ENCODE results near the gene CCDC167. TPM values are rescaled to one million over a fixed set of nuclear protein-coding genes. Genes with fewer than 3 reads are reported as not detected.

Gene CCDC167
- total and polyA plus RNA-seq, 10 of the 15 experiments (the other 5 are each of a cell fraction or from before 2014, with no cell fraction given) = 74.9 to 380 (median 137) TPM

DNA sequence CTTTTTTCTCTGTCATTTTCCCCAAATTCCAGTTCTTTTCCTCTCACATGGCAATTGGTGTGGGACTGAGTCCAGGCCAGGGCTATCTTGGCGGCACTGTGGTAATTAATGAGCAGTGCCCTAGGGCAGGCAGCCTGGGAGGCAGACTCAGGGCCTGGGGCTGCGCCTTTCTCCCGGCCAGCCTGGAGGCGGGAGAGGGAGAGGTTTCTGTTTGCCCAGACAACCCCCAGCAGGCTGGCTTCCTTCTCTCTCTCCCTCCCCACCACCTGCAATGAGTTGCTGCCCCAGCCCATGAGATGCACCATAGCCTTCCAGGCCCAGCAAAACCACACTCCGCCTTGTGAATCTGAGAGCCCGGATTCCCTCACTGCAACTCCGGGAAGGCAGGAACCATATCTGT, 15.1 kb upstream of the CCDC167 start:
- H3K27ac ChIP-seq (ENCODE audit: control insufficient read depth, insufficient read depth) = no peak overlapping the region
- no peak for ATAC-seq
- in situ Hi-C loops (cut with MboI) (no loop called here), intact Hi-C loops (cut with micrococcal nuclease; ENCODE audit: unreplicated experiment) (no loop called here)
- H3K9me3 ChIP-seq (replicated peaks; ENCODE audit: control insufficient read depth, insufficient read depth, low read length) = no peaks in the 10 kb centered on the region; the same call in 2 of the 3 replicates
- H3K4me3 ChIP-seq = no peak overlapping the region
- H3K36me3 ChIP-seq (ENCODE audit: control insufficient read depth in 2 of 2, insufficient read depth in 2 of 2, low read length in 1 of 2) = no peaks in the 10 kb centered on the region
- no peaks in the 10 kb centered on the region for H3K79me2 ChIP-seq (ENCODE audit: control insufficient read depth, insufficient read depth, low read length)
- ChIA-PET CTCF (interaction anchor here (0.8 to 4.0 kb wide), 2 partner anchors 23 to 50 kb away, joined by 3 to 25 read pairs; no protein-coding TSS in a partner anchor), RAD21 (ENCODE audit: unreplicated experiment) (interaction anchor here (1.0 to 1.6 kb wide), 2 partner anchors 12 to 33 kb away, joined by 3 to 5 read pairs; no protein-coding TSS in a partner anchor), POLR2A (interaction anchor here (0.6 to 1.1 kb wide), 4 partner anchors 9 to 18 kb away, joined by 3 to 5 read pairs (median 3); partner anchors contain the start of gene CCDC167), SMC1A (ENCODE audit: uncharacterized antibody, unreplicated experiment) (interaction anchor here (1.2 to 4.8 kb wide), 2 partner anchors 12 to 51 kb away, joined by 3 to 31 read pairs; no protein-coding TSS in a partner anchor)
- DNase-seq (ENCODE audit: low read depth, low spot score) = no peak
- H3K4me2 ChIP-seq (ENCODE audit: control insufficient read depth, insufficient read depth) = no peak overlapping the region
- no peak overlapping the region for H3K9ac ChIP-seq (ENCODE audit: control insufficient read depth, insufficient read depth, low read length)
- no peaks in the 10 kb centered on the region for H4K20me1 ChIP-seq (ENCODE audit: control insufficient read depth, insufficient read depth)
- no peak overlapping the region for H2AFZ ChIP-seq (ENCODE audit: control insufficient read depth, low read depth, low read length)
- no peak for TF ChIP-seq MXI1 (IDR thresholded peaks at IDR 0.05; ENCODE audit: low read depth, low read length)
- no peak for TF ChIP-seq RB1 (IDR thresholded peaks at IDR 0.05; ENCODE audit: borderline replicate concordance)
- TF ChIP-seq EED (IDR thresholded peaks at IDR 0.05; ENCODE audit: low read depth) = no peak
- TF ChIP-seq ZNF622 (IDR thresholded peaks at IDR 0.05) = no peak
- TF ChIP-seq ZBTB33 (IDR thresholded peaks at IDR 0.05) = no peak
- TF ChIP-seq SREBF2 (IDR thresholded peaks at IDR 0.05; ENCODE audit: low read length) = no peak
- no peak for TF ChIP-seq RELA (IDR thresholded peaks at IDR 0.05; ENCODE audit: borderline replicate concordance, partially characterized antibody)
- no peak for TF ChIP-seq TBL1XR1 (IDR thresholded peaks at IDR 0.05; ENCODE audit: low read depth, low read length)
- TF ChIP-seq RFX5 (IDR thresholded peaks at IDR 0.05; ENCODE audit: low read depth, low read length) = no peak
- TF ChIP-seq SPI1 (IDR thresholded peaks at IDR 0.05; ENCODE audit: borderline replicate concordance, insufficient read depth, low read depth, low read length) = no peak
- 93% methylated on average over 7 of the region's 7 CpGs for WGBS (ENCODE audit: insufficient coverage, insufficient replicate concordance, low lambda C conversion rate, missing lambda C conversion rate)
- no peak for FAIRE-seq
- H3K4me1 ChIP-seq (ENCODE audit: control insufficient read depth, insufficient read depth, low read length) = peaks cover 26% of the 10 kb centered on the region
- no TSS peak for BruUV-seq (replicated peaks)
- no peaks in the 10 kb centered on the region for H3K27me3 ChIP-seq (replicated peaks in 1 of 2; ENCODE audit: control insufficient read depth in 2 of 2, insufficient read depth in 2 of 2, low read length in 1 of 2)
